IMR-90 (cell line): ENCODE measurements around the gene DPP10. TPM values are rescaled to one million over a fixed set of nuclear protein-coding genes. Genes with fewer than 3 reads are reported as not detected.

Experiments used
- ATAC-seq: fragments of 200-7000 bp; cut with Tn5 transposase; 2 replicates; pipeline ENCODE4 v1.9.1; 2020; ENCODE audit warnings: low read depth, mild to moderate bottlenecking, moderate library complexity
- BruUV-seq: library from RNA; stranded (reverse); fragments of 400-500 nt; replicated peaks from 2 replicates; lab custom pipeline; 2021; lab: Mats Ljungman, UMichigan
- CTCF ChIA-PET: fragments of 300-600 bp; formaldehyde crosslinking; extraction: SDS; loops from one replicate; lab custom pipeline; 2021; ENCODE audit warnings: antibody characterized with exemption; lab: Yijun Ruan, JAX
- POLR2A ChIA-PET: fragments of 300-600 bp; sonication (Branson Sonifier 250); formaldehyde crosslinking; loops from one replicate; lab custom pipeline; 2022; ENCODE audit warnings: antibody characterized with exemption; ENCODE audit not compliant: unreplicated experiment; lab: Charles Lee
- DNase-seq: peaks from one replicate; pipeline ENCODE4 v3.0.0; 2013
- H2AFZ ChIP-seq: replicated peaks from 2 replicates; pipeline ENCODE3; 2013; ENCODE audit warnings: low read length, mild to moderate bottlenecking; ENCODE audit not compliant: poor library complexity
- H2AK5ac ChIP-seq: 2 replicates; pipeline ENCODE4 v1.6.1; 2013; ENCODE audit warnings: low read depth, low read length, inconsistent platforms
- H2AK9ac ChIP-seq: replicated peaks from 2 replicates; pipeline ENCODE3; 2013; ENCODE audit warnings: mild to moderate bottlenecking, low read depth, low read length, moderate library complexity; ENCODE audit not compliant: poor library complexity
- H2BK120ac ChIP-seq: 2 replicates; pipeline ENCODE4 v1.6.1; 2013; ENCODE audit warnings: low read depth, low read length, inconsistent platforms
- H2BK15ac ChIP-seq: 3 replicates; pipeline ENCODE4 v1.6.1; 2013; ENCODE audit warnings: low read depth, low read length, inconsistent platforms
- H2BK20ac ChIP-seq: 2 replicates; pipeline ENCODE4 v1.6.1; 2013; ENCODE audit warnings: low read depth, mild to moderate bottlenecking, inconsistent platforms, low read length, moderate library complexity
- H2BK5ac ChIP-seq: 2 replicates; pipeline ENCODE4 v1.6.1; 2013; ENCODE audit warnings: mild to moderate bottlenecking, low read depth, low read length, inconsistent platforms; ENCODE audit not compliant: poor library complexity, severe bottlenecking
- H3K14ac ChIP-seq: replicated peaks from 2 replicates; pipeline ENCODE4 v1.6.1; 2013; ENCODE audit warnings: low read depth, low read length, inconsistent platforms
- H3K18ac ChIP-seq: 2 replicates; pipeline ENCODE4 v1.6.1; 2013; ENCODE audit warnings: low read depth, low read length, control low read depth
- H3K23ac ChIP-seq: 2 replicates; pipeline ENCODE4 v1.6.1; 2013; ENCODE audit warnings: low read depth, low read length, inconsistent platforms
- H3K27ac ChIP-seq: 2 replicates; pipeline ENCODE4 v1.5.1; 2013; ENCODE audit warnings: mild to moderate bottlenecking, control low read depth, low read length; ENCODE audit not compliant: insufficient read depth
- H3K27me3 ChIP-seq: 2 replicates; pipeline ENCODE4 v1.6.1; 2013; ENCODE audit warnings: low read length; ENCODE audit not compliant: control insufficient read depth, insufficient read depth
- H3K36me3 ChIP-seq: 2 replicates; pipeline ENCODE4 v1.6.1; 2013; ENCODE audit warnings: low read length, mixed read lengths; ENCODE audit not compliant: control insufficient read depth, insufficient read depth
- H3K4ac ChIP-seq: 2 replicates; pipeline ENCODE4 v1.6.1; 2013; ENCODE audit warnings: low read depth, low read length, inconsistent platforms
- H3K4me1 ChIP-seq: 2 replicates; pipeline ENCODE4 v1.6.1; 2013; ENCODE audit warnings: low read length, mixed read lengths; ENCODE audit not compliant: control insufficient read depth, insufficient read depth
- H3K4me2 ChIP-seq: 2 replicates; pipeline ENCODE4 v1.6.1; 2013; ENCODE audit warnings: low read depth, mild to moderate bottlenecking, control low read depth, low read length, moderate library complexity
- H3K4me3 ChIP-seq: 2 replicates; pipeline ENCODE4 v1.5.1; 2013; ENCODE audit warnings: low read depth, mild to moderate bottlenecking, control low read depth, low read length, moderate library complexity; ENCODE audit not compliant: insufficient read depth
- H3K56ac ChIP-seq: 2 replicates; pipeline ENCODE4 v1.6.1; 2013; ENCODE audit warnings: low read length, inconsistent platforms; ENCODE audit not compliant: insufficient read depth; ENCODE audit errors: extremely low read depth
- H3K79me1 ChIP-seq, 2 experiments: 2 replicates each; pipeline ENCODE4 v1.6.1; 2013; ENCODE audit warnings: low read length in 2 of 2, inconsistent platforms in 1 of 2, low read depth in 1 of 2
- H3K9ac ChIP-seq: 2 replicates; pipeline ENCODE4 v1.6.1; 2013; ENCODE audit warnings: low read depth, low read length, control low read depth
- H3K9me1 ChIP-seq: 2 replicates; pipeline ENCODE4 v1.6.1; 2013; ENCODE audit warnings: low read length, inconsistent platforms; ENCODE audit not compliant: insufficient read depth
- H3K9me3 ChIP-seq: 2 replicates; pipeline ENCODE4 v1.6.1; 2013; ENCODE audit warnings: low read length; ENCODE audit not compliant: control insufficient read depth, insufficient read depth
- H4K20me1 ChIP-seq: 2 replicates; pipeline ENCODE4 v1.6.1; 2013; ENCODE audit warnings: low read length, inconsistent platforms; ENCODE audit not compliant: insufficient read depth
- H4K5ac ChIP-seq: 2 replicates; pipeline ENCODE4 v1.6.1; 2013; ENCODE audit warnings: mild to moderate bottlenecking, low read depth, low read length, control low read depth
- H4K8ac ChIP-seq, 2 experiments: 2 replicates each; pipeline ENCODE4 v1.6.1; 2013; ENCODE audit warnings: low read depth in 2 of 2, low read length in 2 of 2, control low read depth in 1 of 2, inconsistent platforms in 1 of 2
- H4K91ac ChIP-seq: 2 replicates; pipeline ENCODE4 v1.6.1; 2013; ENCODE audit warnings: low read depth, low read length, inconsistent platforms; ENCODE audit not compliant: insufficient read depth
- BHLHE40 ChIP-seq: fragments of 150-350 bp; IDR thresholded peaks from 2 replicates; pipeline ENCODE4 v1.6.1; 2016; ENCODE audit warnings: mild to moderate bottlenecking, low read depth, low read length
- CEBPB ChIP-seq: IDR thresholded peaks from 2 replicates; pipeline ENCODE4 v1.6.1; 2012; ENCODE audit warnings: low read depth, low read length, improper control_type of control experiment
- CTCF ChIP-seq: conservative IDR thresholded peaks from 2 replicates; pipeline ENCODE4 v1.5.1; 2012; ENCODE audit warnings: mild to moderate bottlenecking, low read depth, low read length, improper control_type of control experiment
- FOS ChIP-seq: fragments of 150-350 bp; IDR thresholded peaks from 2 replicates; pipeline ENCODE4 v1.6.1; 2016; ENCODE audit warnings: low read depth, low read length
- MAFK ChIP-seq: IDR thresholded peaks from 2 replicates; pipeline ENCODE4 v1.6.1; 2012; ENCODE audit warnings: low read depth, low read length, improper control_type of control experiment
- MAZ ChIP-seq: IDR thresholded peaks from 2 replicates; pipeline ENCODE4 v1.6.1; 2012; ENCODE audit warnings: low read depth, mild to moderate bottlenecking, low read length, improper control_type of control experiment, moderate library complexity, borderline replicate concordance
- MXI1 ChIP-seq: IDR thresholded peaks from 2 replicates; pipeline ENCODE4 v1.6.1; 2012; ENCODE audit warnings: low read depth, mild to moderate bottlenecking, low read length, moderate library complexity, borderline replicate concordance
- NFE2L2 ChIP-seq: fragments of 150-350 bp; IDR thresholded peaks from 2 replicates; pipeline ENCODE4 v1.6.1; 2016; ENCODE audit warnings: low read depth, mild to moderate bottlenecking, low read length
- POLR2A ChIP-seq: IDR thresholded peaks from 2 replicates; pipeline ENCODE4 v1.6.1; 2012; ENCODE audit warnings: mild to moderate bottlenecking, low read depth, low read length
- RAD21 ChIP-seq: IDR thresholded peaks from 2 replicates; pipeline ENCODE4 v1.6.1; 2012; ENCODE audit warnings: low read length, improper control_type of control experiment
- RCOR1 ChIP-seq: IDR thresholded peaks from 2 replicates; pipeline ENCODE4 v1.6.1; 2012; ENCODE audit warnings: mild to moderate bottlenecking, low read length, improper control_type of control experiment; ENCODE audit not compliant: insufficient replicate concordance
- RFX5 ChIP-seq: IDR thresholded peaks from 2 replicates; pipeline ENCODE4 v1.8.0; 2012; ENCODE audit warnings: low read depth, mild to moderate bottlenecking, low read length, moderate library complexity
- SMC3 ChIP-seq: fragments of 150-350 bp; IDR thresholded peaks from 2 replicates; pipeline ENCODE4 v1.6.1; 2016; ENCODE audit warnings: low read depth, mild to moderate bottlenecking, antibody characterized with exemption, low read length, moderate library complexity
- WGBS, 2 experiments: methylation state at CpG; one replicate each; pipeline versions ENCODE4 v1.1.5 to v1.1.7; 2013; ENCODE audit warnings: missing lambda C conversion rate in 2 of 2; ENCODE audit not compliant: insufficient read length in 1 of 2; ENCODE audit errors: extremely low coverage in 2 of 2; 5-methylcytosine and 5-hydroxymethylcytosine counted together
- dilution Hi-C: fragments of 300-500 bp; cut with HindIII; formaldehyde crosslinking; loops from one replicate; pipeline ENCODE4 v1.14.3; 2018; ENCODE audit warnings: low sequenced_read_pairs; ENCODE audit not compliant: unreplicated experiment
- in situ Hi-C: fragments of 300-500 bp; cut with MboI; formaldehyde crosslinking; loops from 3 replicates; pipeline ENCODE4 v1.14.3; 2019; ENCODE audit warnings: low sequenced_read_pairs, inconsistent platforms, mixed read lengths
- intact Hi-C: fragments of 100-400 bp; cut with micrococcal nuclease; formaldehyde crosslinking; loops from 2 replicates; pipeline ENCODE4 v1.10.0; 2022
- polyA plus RNA-seq, 3 experiments: library from polyadenylated mRNA; depleted of rRNA; stranded (reverse); fragments of >200 nt; gene quantifications; 2 replicates each; pipeline ENCODE4 v1.2.3, GENCODE V29; 2012; ENCODE audit warnings: low replicate concordance in 1 of 3
- total RNA-seq: library from RNA; depleted of rRNA; stranded (reverse); fragments of >200 nt; gene quantifications from 2 replicates; pipeline ENCODE4 v1.2.3, GENCODE V29; 2012

Gene DPP10
- total and polyA plus RNA-seq, 2 of the 4 experiments (the other 2 are of a cell fraction) = not detected

GRCh38 chr2:114685102-114685501, 242.7 kb downstream of the DPP10 start:
- intact Hi-C loops = no loop called here
- BruUV-seq = no TSS peak
- ChIA-PET POLR2A (no interaction called here), CTCF (no interaction called here)
- Histone ChIP-seq H2AK5ac (no peak overlapping the region), H3K14ac (no peak overlapping the region), H3K4me3 (no peak overlapping the region), H3K4me2 (no peak overlapping the region), H4K8ac (no peak overlapping the region), H2AK9ac (no peak overlapping the region), H2BK15ac (no peak overlapping the region), H3K23ac (no peak overlapping the region), H3K79me1 (no peaks in the 10 kb centered on the region), H4K91ac (no peak overlapping the region), H3K4ac (no peak overlapping the region), H4K5ac (no peak overlapping the region), H3K9me3 (no peaks in the 10 kb centered on the region), H3K27ac (no peak overlapping the region), H3K4me1 (no peaks in the 10 kb centered on the region), H3K36me3 (no peaks in the 10 kb centered on the region), H3K27me3 (no peaks in the 10 kb centered on the region), H4K20me1 (no peaks in the 10 kb centered on the region), H2AFZ (no peak overlapping the region), H3K56ac (no peak overlapping the region), H2BK20ac (no peak overlapping the region), H3K9me1 (no peaks in the 10 kb centered on the region), H3K9ac (no peak overlapping the region), H2BK5ac (no peak overlapping the region), H3K18ac (no peak overlapping the region), H2BK120ac (no peak overlapping the region)
- WGBS, 2 experiments = no CpG with 5 or more reads among the region's 3 CpGs
- no peak for TF ChIP-seq FOS
- TF ChIP-seq BHLHE40 = no peak
- no peak for TF ChIP-seq MAZ
- no peak for TF ChIP-seq CEBPB
- TF ChIP-seq RFX5 = no peak
- no peak for TF ChIP-seq RCOR1
- no peak for TF ChIP-seq SMC3
- TF ChIP-seq MXI1 = no peak
- no peak for TF ChIP-seq CTCF
- no peak for TF ChIP-seq RAD21
- no peak for TF ChIP-seq POLR2A
- no peak for TF ChIP-seq NFE2L2
- TF ChIP-seq MAFK = no peak
- DNase-seq = no peak
- dilution Hi-C loops = no loop called here
- no peak for ATAC-seq
- in situ Hi-C loops = no loop called here
